H1 (cell line): ENCODE measurements around the gene USP10.

Experiments used
- BCL11A ChIP-seq, 2 experiments: IDR thresholded peaks; one replicate each; pipeline ENCODE4 v1.6.1; 2011; ENCODE audit warnings: low read depth in 2 of 2, low read length in 2 of 2, mild to moderate bottlenecking in 2 of 2
- CBX5 ChIP-seq: fragments of 300-800, 300-1000 bp; sonication (generic); IDR thresholded peaks from 2 replicates; pipeline ENCODE4 v1.7.1; 2016; ENCODE audit warnings: antibody characterized with exemption, low read length, low read depth
- CTCF ChIP-seq, 3 experiments: IDR thresholded peaks; 1 replicate in 2 of 3; 2 replicates in 1 of 3; pipeline versions ENCODE4 v1.5.1 to v1.6.1; 2011; ENCODE audit warnings: low read length in 3 of 3, mild to moderate bottlenecking in 3 of 3, inconsistent platforms in 2 of 3, low read depth in 1 of 3, moderate library complexity in 1 of 3; ENCODE audit not compliant: insufficient read depth in 1 of 3; ENCODE audit errors: control extremely low read depth in 1 of 3
- EP300 ChIP-seq, 2 experiments: IDR thresholded peaks; 1 replicate in 1 of 2; 2 replicates in 1 of 2; pipeline ENCODE4 v1.6.1; 2011 to 2012; ENCODE audit warnings: low read depth in 2 of 2, low read length in 2 of 2, mild to moderate bottlenecking in 2 of 2, borderline replicate concordance in 1 of 2, inconsistent platforms in 1 of 2, moderate library complexity in 1 of 2
- JUND ChIP-seq: IDR thresholded peaks from 2 replicates; pipeline ENCODE4 v1.6.1; 2011; ENCODE audit warnings: mild to moderate bottlenecking, improper control_type of control experiment, low read length
- MAFK ChIP-seq: IDR thresholded peaks from 2 replicates; pipeline ENCODE4 v1.6.1; 2012; ENCODE audit warnings: low read depth, mild to moderate bottlenecking, improper control_type of control experiment, low read length
- POLR2A ChIP-seq, 2 experiments: IDR thresholded peaks; 1 replicate in 1 of 2; 2 replicates in 1 of 2; pipeline ENCODE4 v1.6.1; 2011; ENCODE audit warnings: low read depth in 2 of 2, low read length in 2 of 2, mild to moderate bottlenecking in 2 of 2; ENCODE audit errors: control extremely low read depth in 1 of 2
- TBP ChIP-seq: IDR thresholded peaks from 2 replicates; pipeline ENCODE4 v1.6.1; 2011; ENCODE audit warnings: low read depth, low read length, improper control_type of control experiment
- YY1 ChIP-seq: IDR thresholded peaks from 2 replicates; pipeline ENCODE4 v1.6.1; 2011; ENCODE audit warnings: low read depth, mild to moderate bottlenecking, low read length

GRCh38 chr16:84827897-84828296 is 128.1 kb downstream of the USP10 start:
- TF ChIP-seq CTCF (IDR thresholded peaks at IDR 0.05; ENCODE audit: control extremely low read depth in 1 of 3, insufficient read depth in 1 of 3, low read depth in 1 of 3, low read length in 3 of 3) (no peak), EP300 (IDR thresholded peaks at IDR 0.05; ENCODE audit: borderline replicate concordance in 1 of 2, low read depth in 2 of 2, low read length in 2 of 2) (no peak), YY1 (no peak), MAFK (no peak), POLR2A (IDR thresholded peaks at IDR 0.05; ENCODE audit: control extremely low read depth in 1 of 2, low read depth in 2 of 2, low read length in 2 of 2) (no peak), TBP (no peak), CBX5 (no peak), JUND (no peak), BCL11A (IDR thresholded peaks at IDR 0.05; ENCODE audit: low read depth in 2 of 2, low read length in 2 of 2) (no peak)
